Activated gamma-delta T cell treated with Interleukin-2 at 50 U/mL for 16 hours (primary cell): ENCODE results near the gene ZMYND8.

ENCODE experiments used
- DNase-seq: peaks from one replicate; pipeline ENCODE4 v3.0.0-alpha.2; 2020

ZMYND8 gene

DNA sequence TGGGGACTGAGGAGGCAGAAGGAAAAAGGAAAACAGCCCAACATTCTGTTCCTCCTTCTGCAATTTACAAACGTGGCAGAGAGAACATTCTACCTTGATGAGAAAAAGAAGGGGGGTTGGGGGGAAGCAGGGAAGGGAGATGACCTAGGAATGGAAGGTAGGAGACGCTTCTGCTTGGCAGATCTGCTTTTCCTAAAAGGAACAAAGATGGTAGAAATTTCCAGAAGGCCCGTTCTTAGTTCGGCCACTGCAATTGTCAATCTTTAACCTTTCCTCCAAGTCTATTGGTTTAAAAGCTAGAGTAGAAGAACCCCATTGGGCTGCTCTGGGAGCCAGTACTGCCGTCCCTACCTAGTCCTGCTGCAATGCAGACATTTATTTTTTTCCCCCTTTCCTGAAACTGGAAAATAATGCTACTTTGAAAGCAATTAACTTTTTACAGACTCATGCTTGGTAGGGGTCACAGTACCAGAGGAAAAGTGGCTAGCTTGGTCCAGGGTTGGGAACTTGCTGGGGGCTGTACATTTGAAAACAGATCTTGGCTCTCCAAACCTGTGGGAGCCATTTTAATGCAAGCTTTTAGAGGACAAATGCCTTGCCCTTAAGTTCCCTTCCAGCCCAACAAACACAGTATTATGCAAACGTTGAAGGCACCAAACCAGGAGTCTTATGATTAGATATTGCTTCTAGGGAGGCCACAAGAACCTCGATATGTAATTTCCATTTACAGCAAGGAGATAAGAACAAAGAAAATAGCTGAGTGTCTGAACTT is 2.6 kb downstream of the ZMYND8 start:
- no peak for DNase-seq

DNA sequence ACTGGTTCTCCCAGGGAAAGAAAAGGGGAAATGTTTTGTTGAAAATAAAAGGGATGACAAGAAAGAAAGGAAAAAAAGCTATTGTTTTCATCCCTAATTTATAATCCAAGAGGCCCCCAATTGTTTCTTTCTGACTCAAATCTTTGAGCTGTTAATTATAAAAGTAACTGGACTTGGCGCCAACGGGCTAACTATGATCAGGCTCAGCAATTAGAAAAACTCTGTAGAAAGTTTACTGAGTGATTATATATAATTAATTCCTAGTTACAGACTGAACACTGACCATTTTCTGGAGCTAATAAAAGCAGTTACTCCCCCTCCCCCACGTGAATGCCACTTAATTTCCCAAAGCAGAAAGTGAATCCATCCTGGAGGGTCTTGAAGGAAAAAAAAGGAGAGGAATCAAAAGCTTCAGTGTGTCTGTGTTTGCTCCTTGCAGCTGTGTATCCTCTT is 3.2 kb downstream of the ZMYND8 start:
- no peak for DNase-seq

DNA sequence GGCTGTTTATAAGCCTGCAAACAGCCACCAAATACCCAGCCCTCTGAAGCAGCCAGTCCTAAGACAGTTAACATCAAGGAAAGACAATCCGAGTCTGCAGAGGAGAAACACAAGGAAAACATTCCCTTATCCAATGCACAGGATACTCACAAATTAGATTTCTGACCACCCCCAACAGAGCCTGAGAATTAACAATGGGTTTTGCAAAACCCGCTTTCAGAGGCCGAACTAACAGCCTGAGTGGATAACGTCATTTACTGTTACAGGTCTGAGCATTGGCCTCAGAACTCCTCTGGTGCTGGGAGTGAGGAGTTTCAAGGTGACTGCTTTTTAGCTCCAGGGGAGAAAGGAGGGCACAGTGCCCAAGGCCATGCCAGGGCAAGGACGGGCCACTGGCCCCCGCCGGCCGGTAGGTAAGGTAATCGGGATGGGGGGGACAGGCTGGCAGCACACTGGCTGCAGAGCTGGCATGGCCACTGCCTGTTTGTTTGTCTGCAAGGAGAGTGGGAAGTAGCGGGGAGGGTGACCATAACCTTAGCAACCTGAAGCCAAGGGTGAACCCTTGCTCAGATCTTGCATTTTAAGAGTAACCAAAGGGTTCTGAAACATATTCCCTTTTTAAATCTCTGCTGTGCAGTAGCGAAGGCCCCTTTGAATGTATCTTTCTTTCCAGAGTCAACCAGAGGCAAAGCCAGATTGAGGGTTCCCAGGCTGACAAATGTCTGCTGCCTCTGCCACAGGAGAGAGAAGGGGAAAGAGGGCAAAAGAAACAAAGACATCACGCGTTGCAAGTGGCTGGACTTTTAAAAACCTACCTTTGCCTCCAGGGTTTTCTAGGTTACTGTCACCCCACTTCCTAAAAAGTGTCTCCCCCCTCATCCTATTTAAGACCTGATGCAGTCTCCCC is 3.9 kb downstream of the ZMYND8 start:
- no peak for DNase-seq

DNA sequence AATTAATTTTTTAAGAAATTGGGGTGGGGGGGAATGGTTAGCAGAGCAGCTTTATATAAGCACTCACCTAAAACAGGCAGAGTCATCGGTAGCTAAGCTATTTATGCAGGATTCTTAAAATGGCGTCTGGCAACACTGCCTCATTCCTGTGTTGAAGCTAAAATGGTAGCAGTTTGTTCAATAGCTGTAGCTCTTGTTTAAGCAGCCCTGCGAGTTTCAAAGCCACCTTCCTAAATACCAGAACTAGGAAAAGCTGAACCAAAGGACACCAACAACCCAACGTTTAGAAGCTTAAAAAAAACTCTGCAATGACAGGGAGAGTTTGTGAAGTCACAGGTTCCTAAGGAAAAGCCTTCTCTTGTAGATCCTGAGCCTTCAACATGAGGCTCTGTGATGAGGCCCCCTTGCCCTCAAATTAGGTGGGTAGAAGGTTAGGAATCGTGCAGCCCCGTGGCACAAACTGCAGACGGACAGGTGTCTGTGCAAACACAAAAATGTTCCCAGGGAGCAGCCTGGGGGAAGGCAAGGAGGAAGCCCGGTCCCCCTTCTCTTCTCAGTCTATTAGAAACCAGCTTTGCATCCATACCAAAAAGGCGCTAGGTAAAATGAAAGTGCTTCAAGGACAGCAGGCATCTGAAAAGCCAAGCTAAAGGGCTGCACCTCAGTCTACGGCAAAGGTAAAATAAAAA is 4.7 kb downstream of the ZMYND8 start:
- DNase-seq = no peak

DNA sequence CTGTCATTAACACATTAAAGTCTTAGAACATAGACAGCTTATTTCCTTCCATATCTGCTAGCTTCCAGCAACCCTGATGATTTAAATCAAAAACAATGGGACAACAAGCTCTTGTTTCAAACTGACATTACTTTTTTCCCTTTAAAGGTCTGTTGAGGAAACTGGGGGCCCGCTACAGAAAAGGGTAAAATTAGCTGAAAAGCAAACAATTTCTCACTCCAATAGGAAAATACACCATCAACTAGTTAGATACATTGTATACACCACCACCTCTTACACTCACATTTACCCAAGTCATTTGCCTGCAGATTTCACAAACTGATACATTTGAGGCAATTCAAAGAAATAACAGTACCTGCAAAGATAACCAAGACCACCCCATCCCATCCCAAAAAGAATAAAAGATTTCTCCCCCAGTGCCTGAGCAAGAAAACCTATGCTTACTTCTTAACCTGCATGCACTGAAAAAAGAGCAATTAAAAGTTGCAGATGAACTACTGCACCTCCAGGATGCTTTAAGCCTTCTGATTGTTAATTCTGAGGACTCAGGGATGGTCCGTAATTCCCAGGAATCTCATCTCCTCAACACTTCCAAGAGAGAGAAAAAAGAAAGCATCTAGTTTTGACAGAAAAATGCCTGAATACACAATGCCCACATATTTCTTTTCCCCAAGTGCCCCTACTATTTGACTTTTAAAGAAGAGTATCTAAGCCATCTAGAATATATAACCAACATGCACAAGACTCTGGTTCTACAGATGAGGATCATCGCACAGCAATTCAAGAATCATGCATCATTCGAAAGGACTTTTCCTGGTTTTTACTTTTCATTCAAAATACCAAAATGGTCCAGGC is 5.6 kb downstream of the ZMYND8 start:
- DNase-seq = no peak

DNA sequence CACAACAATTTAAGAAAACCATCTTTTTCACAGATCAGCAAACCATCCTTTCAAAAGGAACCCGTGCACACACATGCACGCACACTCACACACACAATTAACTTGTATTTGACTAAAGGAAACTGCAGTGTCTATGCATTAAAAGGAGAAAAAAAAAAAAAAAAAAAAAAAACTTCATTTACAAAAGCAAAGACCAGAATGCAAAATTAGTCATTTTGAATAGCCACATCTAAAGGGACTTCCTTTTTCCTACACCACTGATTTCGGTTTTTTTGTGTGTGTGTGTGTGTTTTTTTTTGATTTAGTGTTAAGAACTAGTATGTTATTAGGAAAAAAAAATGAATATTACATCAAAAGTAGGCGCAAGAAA is 6.3 kb downstream of the ZMYND8 start:
- DNase-seq = no peak

DNA sequence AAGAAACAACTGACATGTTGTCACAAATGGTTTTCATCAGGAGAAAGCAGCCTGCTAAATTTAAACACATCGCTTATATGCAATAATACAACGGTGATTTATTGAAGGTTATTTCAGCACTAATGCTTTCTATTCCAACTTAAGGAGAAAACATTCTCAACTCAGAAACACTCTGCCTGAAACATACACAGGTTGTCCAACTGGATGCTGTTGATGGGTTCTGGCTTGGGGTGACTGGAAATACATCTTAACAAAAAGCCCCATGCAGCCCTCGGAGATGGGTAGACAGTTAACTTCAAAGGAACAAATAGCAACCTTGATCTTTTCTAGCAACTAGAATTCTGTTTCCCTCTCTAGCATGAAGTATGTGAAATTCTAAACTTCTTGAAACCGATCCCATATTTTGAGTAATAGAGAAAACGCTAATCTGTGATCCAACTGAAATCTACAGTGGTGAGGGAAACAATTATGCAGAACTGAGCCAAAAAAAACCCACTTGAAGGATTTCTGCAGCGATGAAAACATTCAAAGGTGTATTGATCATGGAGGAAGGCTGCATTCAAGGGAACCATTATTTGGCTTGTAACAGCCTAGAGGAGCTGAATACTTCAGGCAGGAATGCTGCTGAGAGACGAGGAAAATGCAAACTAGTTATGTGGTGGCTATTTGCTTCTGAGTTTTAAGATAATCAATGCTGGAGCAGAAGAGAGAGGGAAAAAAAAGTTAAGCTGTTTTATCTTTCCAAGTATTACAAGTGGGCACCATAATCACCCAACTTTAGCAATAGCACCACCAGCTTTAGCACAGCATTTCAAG is 6.9 kb downstream of the ZMYND8 start:
- DNase-seq = no peak

DNA sequence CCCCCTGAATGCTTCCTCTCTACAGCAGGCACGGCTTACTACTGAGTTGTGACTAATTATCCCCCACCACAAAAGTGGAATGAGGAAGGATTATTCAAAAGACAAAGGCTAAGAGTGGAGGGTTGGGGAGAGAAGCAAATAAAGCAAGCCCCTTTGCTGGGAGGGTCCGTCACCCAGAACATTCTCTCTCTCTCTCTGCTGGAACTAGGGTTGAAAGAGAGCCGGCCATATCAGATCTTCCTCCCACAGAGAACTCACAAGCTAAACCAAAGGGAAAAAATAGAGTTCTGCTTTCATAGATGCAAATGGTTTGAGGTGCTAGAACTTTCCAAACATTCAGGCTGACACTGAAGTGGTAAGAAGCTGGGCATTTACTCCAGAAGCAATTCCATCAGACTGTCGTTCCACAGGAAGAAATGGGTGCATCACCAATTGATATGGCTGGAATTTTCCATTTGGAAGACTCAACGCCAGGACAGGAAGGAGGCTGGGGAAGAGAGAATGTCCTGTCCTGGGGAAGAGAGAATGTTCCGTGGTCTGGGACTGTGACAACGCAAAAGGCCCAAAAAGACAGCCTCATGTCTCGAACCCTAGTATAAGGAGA is 7.9 kb downstream of the ZMYND8 start:
- no peak for DNase-seq

DNA sequence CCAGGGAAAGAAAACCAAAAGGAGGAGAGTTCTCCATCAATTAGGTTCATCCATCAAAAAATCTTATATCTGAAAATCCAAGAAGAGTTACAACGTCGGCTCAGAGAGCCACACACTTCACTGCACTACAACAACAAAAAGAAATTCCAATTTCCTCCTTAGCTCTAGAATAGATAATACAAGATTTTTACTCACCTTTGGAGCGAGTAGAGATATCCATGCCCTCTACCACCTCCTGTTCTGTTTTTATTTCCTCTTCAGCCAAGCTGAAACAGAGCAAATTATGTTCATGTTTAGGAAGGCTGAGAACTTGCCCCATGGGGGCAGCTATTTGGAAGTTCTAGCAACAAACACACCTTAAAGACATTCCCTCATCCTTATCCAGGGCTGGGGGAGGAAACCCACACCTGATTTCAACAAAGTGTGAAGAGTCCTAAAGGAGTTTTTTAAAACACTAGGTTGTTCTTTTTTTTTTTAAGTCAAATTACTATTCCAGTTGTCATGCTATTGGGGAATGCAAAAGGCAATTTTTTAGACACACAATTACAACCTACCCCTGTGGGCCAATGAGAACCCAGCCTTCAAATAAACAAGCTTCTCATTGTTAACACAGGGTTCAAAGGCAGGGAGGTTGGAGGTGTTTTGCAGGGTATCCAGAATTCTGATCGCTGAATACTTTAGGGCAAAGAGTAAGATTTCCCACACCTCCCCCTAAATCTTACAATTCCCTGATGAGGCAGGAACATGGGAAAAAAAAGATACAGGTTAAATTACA is 8.7 kb downstream of the ZMYND8 start:
- DNase-seq = no peak

DNA sequence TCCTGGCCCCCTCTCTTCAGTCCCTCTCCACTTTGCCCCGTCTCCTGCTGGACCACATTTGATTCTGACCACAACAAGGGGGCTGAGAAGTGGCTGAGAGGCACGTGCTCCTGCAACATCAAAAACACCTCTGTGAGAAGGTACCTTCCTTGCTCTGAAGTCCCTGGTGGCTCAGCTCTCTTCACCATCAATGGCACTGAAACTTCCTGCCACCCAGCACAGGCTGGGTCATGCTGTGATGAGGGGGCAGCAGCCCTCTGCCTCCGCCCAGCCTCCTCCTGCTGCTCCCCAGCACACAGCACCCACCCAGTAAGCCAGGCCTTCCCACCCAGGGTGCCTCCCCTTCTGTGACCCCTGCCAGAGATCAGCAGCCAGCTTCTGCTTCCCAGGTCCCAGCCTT is 10.3 kb downstream of the ZMYND8 start:
- peak; percentile 28 for DNase-seq

DNA sequence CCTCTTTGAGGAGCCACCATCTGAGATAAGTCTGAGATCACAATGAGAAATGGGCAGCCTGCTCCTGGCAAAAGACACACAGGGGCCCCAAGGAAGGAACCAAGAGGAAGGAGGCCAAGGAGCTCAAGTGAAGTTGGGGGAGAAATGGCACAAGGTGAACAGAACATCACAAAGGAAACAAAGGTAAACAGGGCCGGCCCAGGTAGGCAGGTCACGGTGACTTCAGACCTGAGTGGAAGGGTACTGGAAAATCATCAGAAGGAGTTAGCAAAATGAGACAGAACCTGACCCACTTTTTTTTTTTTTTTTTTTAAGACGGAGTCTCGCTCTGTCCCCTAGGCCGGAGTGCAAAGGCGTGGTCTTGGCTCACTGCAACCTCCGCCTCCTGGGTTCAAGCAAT is 11.3 kb downstream of the ZMYND8 start:
- no peak for DNase-seq

DNA sequence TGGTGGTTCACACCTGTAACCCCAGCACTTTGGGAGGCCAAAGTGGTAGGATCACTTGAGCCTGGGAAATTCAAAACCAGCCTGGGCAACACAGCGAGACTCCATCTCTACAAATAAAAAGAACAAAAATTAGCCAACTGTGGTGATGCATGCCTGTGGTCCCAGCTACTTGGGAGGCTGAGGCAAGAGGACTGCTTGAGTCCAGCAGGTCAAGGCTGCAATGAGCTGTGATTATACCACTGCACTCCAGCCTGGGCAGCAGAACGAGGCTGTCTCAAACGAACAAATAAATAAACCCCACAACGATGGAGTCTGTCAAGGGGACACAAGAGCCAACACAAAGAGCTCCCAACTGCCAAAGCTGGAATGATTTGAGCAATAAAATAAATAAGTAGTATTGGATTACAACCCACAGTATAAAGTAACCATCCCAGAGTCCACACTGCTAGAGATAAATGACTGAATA is 13.5 kb downstream of the ZMYND8 start:
- no peak for DNase-seq

DNA sequence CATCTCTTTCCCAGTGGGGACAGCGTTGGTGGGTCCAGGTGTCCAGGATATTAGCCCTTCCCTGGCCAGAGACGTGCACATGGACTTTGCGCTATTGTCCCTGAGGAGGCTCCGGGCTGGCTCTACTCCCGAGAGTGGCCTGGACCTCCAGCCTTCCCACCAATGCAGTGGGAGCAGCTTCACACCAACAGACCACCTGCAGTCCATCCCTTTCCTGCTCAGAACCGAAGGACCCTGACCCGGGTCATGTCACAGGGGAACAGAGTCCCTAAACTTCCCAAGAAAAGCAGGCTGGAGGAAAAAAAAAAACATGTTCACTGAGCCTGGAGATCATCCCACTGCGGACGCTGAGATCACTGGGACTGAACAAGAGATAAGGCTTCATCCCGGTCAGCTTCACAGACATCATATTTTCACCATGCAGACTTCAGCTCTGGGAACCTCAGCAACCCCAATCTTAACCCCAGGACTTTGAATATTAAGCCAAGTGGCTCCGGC is 18.3 kb downstream of the ZMYND8 start:
- DNase-seq = no peak

DNA sequence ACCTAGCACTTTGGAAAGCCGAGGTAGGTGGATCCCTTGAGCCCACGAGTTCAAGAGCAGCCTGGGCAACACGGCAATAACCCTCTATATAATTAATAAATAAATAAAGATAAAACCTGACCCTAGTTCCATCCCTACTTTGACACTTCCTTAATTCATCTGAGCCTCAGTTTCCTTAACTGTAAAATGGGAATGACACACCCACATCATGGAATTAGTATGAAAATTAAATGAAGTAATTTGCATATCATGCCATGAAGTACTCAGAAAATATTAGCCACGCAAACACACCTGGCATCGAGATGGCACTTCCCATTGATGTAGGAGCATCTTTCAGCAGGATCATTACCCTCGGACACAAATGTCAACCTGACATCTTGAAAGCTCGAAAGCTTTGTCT is 19.1 kb downstream of the ZMYND8 start:
- DNase-seq = no peak

DNA sequence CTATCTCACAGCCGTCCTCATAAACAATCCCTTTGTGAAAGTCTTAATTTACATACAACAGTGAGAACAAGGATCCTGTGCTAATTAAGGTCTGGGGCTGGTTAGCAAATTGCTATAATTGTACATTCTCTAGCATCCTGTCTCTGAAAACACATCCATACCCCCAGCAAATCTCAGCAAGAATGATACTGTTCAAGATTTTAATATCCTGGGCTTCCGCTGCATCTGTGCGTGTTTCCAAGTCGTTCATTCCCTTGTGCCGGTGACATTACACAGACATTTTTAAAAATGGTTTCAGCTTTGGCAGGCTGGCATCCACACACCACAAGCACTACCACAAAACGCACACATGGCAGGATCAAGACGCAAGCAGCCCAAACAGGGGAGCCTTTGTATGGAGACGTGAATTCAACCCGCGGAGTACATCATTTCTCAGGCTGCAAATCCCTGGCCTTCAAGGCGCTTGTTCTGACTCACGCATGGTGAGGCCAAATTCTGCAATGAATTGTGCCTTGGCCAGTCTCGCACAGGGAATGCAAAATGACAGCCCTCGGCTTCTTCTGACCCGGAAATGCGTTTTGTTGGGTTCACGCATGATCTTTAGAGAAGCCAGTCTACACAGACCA is 20.3 kb downstream of the ZMYND8 start:
- no peak for DNase-seq

DNA sequence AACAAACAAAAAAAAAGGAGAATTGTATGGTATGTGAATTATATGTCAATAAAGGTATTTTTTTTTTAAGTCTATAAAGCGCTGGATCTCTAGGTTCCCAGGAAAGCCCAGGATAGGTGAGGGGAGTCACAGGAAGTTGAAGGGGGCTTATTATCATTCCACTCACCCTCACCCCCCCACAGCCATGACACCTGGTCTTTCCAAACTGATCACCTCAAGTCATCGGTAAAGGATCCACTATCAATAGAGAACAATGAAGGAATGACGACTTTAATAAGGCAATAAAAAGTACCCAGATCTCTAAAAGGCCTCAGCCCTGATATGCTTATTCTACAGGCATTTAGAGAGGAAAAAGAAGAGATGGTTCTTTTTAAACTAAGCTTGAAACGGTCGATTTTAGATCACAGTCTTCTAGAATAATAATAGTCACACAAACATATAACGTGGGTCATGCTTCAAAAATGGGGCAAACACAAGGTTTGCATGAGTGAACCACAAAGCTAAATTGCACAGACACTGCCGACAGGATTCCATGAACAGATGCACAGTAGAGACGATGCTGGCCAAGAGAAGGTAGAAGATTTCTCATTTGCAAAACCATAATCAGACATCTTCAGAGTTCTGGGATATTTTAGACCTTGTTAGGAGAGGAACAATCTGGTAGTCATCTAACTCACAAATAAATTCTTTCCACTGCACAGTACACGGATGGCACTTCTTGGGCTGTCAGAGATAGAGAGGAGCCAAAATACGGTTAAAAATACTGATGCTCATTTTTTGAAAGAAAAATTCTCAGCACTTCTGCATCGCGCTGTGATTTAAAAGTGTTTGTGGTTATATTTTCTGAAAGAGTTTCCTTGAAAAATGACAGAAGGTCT is 21.0 kb downstream of the ZMYND8 start:
- DNase-seq = no peak

DNA sequence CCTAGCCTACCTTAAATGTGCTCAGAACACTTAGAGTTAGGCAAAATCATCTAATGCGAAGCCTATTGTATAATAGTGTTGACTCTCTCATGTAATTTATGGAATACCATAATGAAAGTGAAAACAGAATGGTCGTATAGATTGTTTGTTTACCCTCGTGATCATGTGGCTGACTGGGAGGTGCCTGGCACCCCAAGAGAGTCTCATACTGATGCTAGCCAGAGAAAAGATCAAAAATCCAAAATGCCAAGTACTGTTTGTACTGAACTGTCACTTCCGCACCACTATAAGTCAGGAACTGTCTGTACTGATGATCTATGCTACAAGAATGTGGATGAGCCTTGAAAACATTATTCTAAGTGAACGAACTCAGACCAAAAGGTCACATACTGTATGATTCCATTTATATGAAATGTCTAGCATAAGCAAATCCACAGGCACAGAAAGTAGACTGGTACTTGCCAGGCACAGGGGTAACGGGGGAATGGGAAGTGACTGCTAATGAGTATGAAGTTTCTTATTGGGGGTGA is 22.4 kb downstream of the ZMYND8 start:
- no peak for DNase-seq
